ENCODE data around the gene TTBK2.

The TTBK2 gene

GRCh38 chr15:42915654-42916315 is 4.8 kb downstream of the TTBK2 start:
- no peaks in the 10 kb centered on the region for H3K36me3 ChIP-seq (ENCODE audit: insufficient read depth, low read length)
- no peak overlapping the region for H3K9ac ChIP-seq (ENCODE audit: low read length)
- H3K4me2 ChIP-seq (ENCODE audit: low read length), result peak overlapping the region; percentile 55; the same call in 1 of the 2 replicates
- H3K9me2 ChIP-seq (ENCODE audit: low read depth, low read length), result no peaks in the 10 kb centered on the region
- H4K20me1 ChIP-seq (ENCODE audit: insufficient read depth, low read length), result no peaks in the 10 kb centered on the region
- H3K4me1 ChIP-seq (ENCODE audit: insufficient read depth, low read length, severe bottlenecking), result peaks cover 36% of the 10 kb centered on the region
- H3K79me2 ChIP-seq (ENCODE audit: insufficient read depth, low read length), result peaks cover 64% of the 10 kb centered on the region
- no peaks in the 10 kb centered on the region for H3F3A ChIP-seq (ENCODE audit: insufficient read depth, low read length)
- no peak overlapping the region for H2AFZ ChIP-seq (ENCODE audit: low read length)
- no peak overlapping the region for H3K4me3 ChIP-seq (ENCODE audit: low read depth, low read length, poor library complexity, severe bottlenecking)
- H3K27me3 ChIP-seq (ENCODE audit: insufficient read depth, low read length), result no peaks in the 10 kb centered on the region
- H3K27ac ChIP-seq (ENCODE audit: low read depth, low read length, poor library complexity, severe bottlenecking), result peak overlapping the region; percentile 27
- TF ChIP-seq, protein P1, sequence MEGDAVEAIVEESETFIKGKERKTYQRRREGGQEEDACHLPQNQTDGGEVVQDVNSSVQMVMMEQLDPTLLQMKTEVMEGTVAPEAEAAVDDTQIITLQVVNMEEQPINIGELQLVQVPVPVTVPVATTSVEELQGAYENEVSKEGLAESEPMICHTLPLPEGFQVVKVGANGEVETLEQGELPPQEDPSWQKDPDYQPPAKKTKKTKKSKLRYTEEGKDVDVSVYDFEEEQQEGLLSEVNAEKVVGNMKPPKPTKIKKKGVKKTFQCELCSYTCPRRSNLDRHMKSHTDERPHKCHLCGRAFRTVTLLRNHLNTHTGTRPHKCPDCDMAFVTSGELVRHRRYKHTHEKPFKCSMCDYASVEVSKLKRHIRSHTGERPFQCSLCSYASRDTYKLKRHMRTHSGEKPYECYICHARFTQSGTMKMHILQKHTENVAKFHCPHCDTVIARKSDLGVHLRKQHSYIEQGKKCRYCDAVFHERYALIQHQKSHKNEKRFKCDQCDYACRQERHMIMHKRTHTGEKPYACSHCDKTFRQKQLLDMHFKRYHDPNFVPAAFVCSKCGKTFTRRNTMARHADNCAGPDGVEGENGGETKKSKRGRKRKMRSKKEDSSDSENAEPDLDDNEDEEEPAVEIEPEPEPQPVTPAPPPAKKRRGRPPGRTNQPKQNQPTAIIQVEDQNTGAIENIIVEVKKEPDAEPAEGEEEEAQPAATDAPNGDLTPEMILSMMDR (IDR thresholded peaks at IDR 0.05; ENCODE audit: low read length), result no peak
- no peak for TF ChIP-seq EZH2 (IDR thresholded peaks at IDR 0.05; ENCODE audit: borderline replicate concordance, low read length)
- H3K9me3 ChIP-seq (ENCODE audit: low read length), result no peaks in the 10 kb centered on the region

DNA sequence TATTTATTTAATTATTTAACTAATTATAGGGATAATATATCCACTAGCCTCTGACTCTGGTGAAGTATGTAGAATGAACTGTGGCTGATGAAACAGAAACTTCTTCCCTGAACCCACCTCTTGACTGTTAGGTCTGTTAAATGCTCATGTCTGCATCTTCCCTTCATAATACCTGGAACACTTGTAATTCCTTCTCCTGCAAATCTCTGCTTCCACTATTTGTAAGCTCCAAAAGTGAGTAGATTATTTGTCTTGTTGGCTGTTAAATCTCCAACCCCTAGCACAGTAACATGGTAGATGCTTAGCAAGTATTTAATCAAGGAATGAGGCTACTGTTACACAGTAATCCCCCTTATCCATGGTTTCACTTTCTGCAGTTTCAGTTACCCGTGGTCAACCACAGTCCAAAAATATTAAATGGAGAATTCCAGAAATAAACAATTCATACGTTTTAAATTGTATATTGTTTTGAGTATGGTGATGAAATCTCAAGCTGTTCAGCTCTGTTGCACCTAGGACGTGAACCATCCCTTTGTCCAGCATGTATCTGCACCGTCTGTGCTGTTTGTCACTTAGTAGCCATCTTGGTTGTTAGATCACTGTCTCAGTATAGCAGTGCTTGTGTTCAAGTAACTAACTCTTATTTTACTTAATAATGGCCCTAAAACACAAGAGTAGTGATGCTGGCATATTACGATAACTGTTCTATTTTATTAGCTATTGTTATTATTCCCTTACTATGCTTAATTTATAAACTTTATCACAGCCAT is 5.7 kb downstream of the TTBK2 start:
- TF ChIP-seq, protein P1 (IDR thresholded peaks at IDR 0.05; ENCODE audit: low read length), result no peak
- no peak for TF ChIP-seq EZH2 (IDR thresholded peaks at IDR 0.05; ENCODE audit: borderline replicate concordance, low read length)
- peak overlapping the region; percentile 29 for H3K4me3 ChIP-seq (ENCODE audit: low read depth, low read length, poor library complexity, severe bottlenecking)
- no peaks in the 10 kb centered on the region for H3K9me2 ChIP-seq (ENCODE audit: low read depth, low read length)
- peaks cover 70% of the 10 kb centered on the region for H3K79me2 ChIP-seq (ENCODE audit: insufficient read depth, low read length)
- no peaks in the 10 kb centered on the region for H3K9me3 ChIP-seq (ENCODE audit: low read length)
- peak overlapping the region; percentile 55 for H3K4me2 ChIP-seq (ENCODE audit: low read length)
- no peaks in the 10 kb centered on the region for H3F3A ChIP-seq (ENCODE audit: insufficient read depth, low read length)
- peaks cover 36% of the 10 kb centered on the region for H3K4me1 ChIP-seq (ENCODE audit: insufficient read depth, low read length, severe bottlenecking)
- peak overlapping the region; percentile 27 for H3K27ac ChIP-seq (ENCODE audit: low read depth, low read length, poor library complexity, severe bottlenecking)
- no peaks in the 10 kb centered on the region for H3K36me3 ChIP-seq (ENCODE audit: insufficient read depth, low read length)
- H3K27me3 ChIP-seq (ENCODE audit: insufficient read depth, low read length), result no peaks in the 10 kb centered on the region
- no peak overlapping the region for H3K9ac ChIP-seq (ENCODE audit: low read length)
- H4K20me1 ChIP-seq (ENCODE audit: insufficient read depth, low read length), result no peaks in the 10 kb centered on the region
- no peak overlapping the region for H2AFZ ChIP-seq (ENCODE audit: low read length)

DNA sequence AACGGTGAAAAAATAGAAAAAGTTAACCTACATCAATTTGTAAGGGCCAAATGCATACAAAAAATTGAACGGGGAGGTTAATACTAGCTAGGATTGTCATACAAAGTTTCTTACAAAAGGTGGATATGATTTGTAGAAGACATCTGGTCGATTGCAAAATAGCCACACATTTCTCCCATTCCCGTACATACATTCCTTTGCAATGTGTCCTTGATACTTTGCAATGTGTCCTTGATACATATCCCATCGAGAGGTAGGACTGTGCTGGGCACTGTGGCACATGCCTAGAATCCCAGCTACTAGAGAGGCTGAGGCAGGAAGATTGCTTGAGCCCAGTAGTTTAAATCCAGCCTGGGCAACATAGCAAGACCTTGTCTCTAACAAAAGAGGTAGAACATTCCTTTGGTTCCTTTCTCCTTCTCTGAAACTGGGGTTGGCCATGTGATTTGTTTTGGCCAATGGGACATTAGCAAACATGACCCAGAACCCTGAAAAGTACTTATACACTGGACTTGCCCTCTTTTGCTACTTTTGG is 9.5 kb downstream of the TTBK2 start:
- no peaks in the 10 kb centered on the region for H3K9me2 ChIP-seq (ENCODE audit: low read depth, low read length)
- no peaks in the 10 kb centered on the region for H3K9me3 ChIP-seq (ENCODE audit: low read length)
- peaks cover 44% of the 10 kb centered on the region for H3K79me2 ChIP-seq (ENCODE audit: insufficient read depth, low read length)
- H3K36me3 ChIP-seq (ENCODE audit: insufficient read depth, low read length), result no peaks in the 10 kb centered on the region
- H2AFZ ChIP-seq (ENCODE audit: low read length), result no peak overlapping the region
- H3K27me3 ChIP-seq (ENCODE audit: insufficient read depth, low read length), result no peaks in the 10 kb centered on the region
- peaks cover 11% of the 10 kb centered on the region for H3K4me1 ChIP-seq (ENCODE audit: insufficient read depth, low read length, severe bottlenecking)
- no peak overlapping the region for H3K4me2 ChIP-seq (ENCODE audit: low read length)
- H3F3A ChIP-seq (ENCODE audit: insufficient read depth, low read length), result no peaks in the 10 kb centered on the region
- TF ChIP-seq, protein P1 (IDR thresholded peaks at IDR 0.05; ENCODE audit: low read length), result no peak
- TF ChIP-seq EZH2 (IDR thresholded peaks at IDR 0.05; ENCODE audit: borderline replicate concordance, low read length), result no peak
- no peaks in the 10 kb centered on the region for H4K20me1 ChIP-seq (ENCODE audit: insufficient read depth, low read length)
- H3K4me3 ChIP-seq (ENCODE audit: low read depth, low read length, poor library complexity, severe bottlenecking), result no peak overlapping the region
- no peak overlapping the region for H3K9ac ChIP-seq (ENCODE audit: low read length)
- no peak overlapping the region for H3K27ac ChIP-seq (ENCODE audit: low read depth, low read length, poor library complexity, severe bottlenecking)
